ENCODE data around the gene MTIF2. TPM values are rescaled to one million over a fixed set of nuclear protein-coding genes. Genes with fewer than 3 reads are reported as not detected.
A peak's percentile ranks its signal among the peaks of the same experiment; 100 is the strongest.

The MTIF2 gene, protein sequence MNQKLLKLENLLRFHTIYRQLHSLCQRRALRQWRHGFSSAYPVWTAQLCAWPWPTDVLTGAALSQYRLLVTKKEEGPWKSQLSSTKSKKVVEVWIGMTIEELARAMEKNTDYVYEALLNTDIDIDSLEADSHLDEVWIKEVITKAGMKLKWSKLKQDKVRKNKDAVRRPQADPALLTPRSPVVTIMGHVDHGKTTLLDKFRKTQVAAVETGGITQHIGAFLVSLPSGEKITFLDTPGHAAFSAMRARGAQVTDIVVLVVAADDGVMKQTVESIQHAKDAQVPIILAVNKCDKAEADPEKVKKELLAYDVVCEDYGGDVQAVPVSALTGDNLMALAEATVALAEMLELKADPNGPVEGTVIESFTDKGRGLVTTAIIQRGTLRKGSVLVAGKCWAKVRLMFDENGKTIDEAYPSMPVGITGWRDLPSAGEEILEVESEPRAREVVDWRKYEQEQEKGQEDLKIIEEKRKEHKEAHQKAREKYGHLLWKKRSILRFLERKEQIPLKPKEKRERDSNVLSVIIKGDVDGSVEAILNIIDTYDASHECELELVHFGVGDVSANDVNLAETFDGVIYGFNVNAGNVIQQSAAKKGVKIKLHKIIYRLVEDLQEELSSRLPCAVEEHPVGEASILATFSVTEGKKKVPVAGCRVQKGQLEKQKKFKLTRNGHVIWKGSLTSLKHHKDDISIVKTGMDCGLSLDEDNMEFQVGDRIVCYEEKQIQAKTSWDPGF
- 40.3 TPM for polyA plus RNA-seq (2013)

DNA sequence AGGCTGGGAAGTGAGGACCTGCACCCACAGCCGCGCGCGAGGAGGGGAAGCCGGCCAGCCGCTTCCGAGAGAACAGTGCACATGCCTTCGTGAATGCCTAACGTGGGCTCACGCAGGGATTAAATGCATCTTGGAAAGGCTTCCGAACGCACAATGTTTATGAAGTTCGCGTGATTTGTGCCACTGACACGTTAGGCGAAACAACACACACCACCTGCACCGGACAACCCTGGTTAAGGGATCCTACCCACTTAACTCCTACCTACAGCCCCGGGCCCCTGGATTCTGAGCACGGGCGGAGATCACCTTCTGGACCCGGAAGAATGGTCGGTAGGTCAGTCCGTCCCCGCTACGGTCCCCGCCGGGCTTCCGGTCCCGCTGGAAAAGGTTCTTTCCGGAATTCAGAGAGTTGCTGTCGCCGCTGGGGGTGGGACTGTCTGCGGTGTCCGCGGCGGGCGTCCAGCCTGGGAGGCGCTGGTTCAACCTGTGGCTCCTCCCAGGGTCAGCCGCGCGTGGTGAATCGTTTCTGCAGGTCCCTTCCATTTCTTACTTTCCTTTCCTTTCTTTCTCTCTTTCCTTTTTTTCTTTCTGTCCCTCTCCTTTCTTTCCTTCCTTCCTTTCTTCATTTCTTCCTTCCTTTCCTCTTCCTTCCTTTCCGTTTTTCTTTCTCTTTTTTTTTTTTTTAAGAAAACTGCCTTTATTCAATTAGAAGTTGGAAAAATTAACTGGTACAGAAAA is at the start of gene MTIF2:
Gene MTIF2 (minus strand): TSS at position 325 of the 738 bp plus-strand sequence. CDS start 5,373 bp downstream, outside the sequence.
- Histone ChIP-seq H3K4me3 (ENCODE audit: control insufficient read depth in 1 of 7, extremely low read depth in 1 of 7, insufficient read depth in 4 of 7, low read depth in 2 of 7, low read length in 6 of 7) (peak within 1 kb of the TSS; percentile 72 to 99 (median 88)), H3K27me3 (replicated peaks in 2 of 5; ENCODE audit: control insufficient read depth in 4 of 5, insufficient read depth in 5 of 5, low read length in 4 of 5) (no peaks in the 10 kb centered on the region), H3K27ac (ENCODE audit: insufficient read depth in 1 of 2, low read depth in 1 of 2, low read length in 2 of 2, poor library complexity in 1 of 2, severe bottlenecking in 2 of 2) (peak within 1 kb of the TSS; percentile 64 to 84), H3K36me3 (ENCODE audit: control insufficient read depth in 4 of 4, insufficient read depth in 4 of 4, low read length in 3 of 4) (peaks cover 0 to 9% (median 7%) of the 10 kb centered on the region in 4 experiments), H3K9me3 (ENCODE audit: control extremely low read depth in 1 of 5, control insufficient read depth in 4 of 5, insufficient read depth in 2 of 5, low read depth in 1 of 5, low read length in 4 of 5) (no peaks in the 10 kb centered on the region), H3K4me1 (ENCODE audit: control extremely low read depth in 1 of 4, control insufficient read depth in 4 of 4, insufficient read depth in 4 of 4, low read length in 3 of 4) (peaks cover 4 to 16% (median 14%) of the 10 kb centered on the region in 4 experiments)
- under 1% methylated on average over 42 of the region's 43 CpGs for WGBS (ENCODE audit: insufficient coverage)
- DNase-seq: peak; percentile 89 to 90 (median 89)
- POLR2A ChIA-PET: no interaction called here
- CTCF ChIA-PET: interaction anchor here (0.5 to 1.4 kb wide), 5 partner anchors 9 to 151 kb away, joined by 3 to 5 read pairs (median 4); no protein-coding TSS in a partner anchor

DNA sequence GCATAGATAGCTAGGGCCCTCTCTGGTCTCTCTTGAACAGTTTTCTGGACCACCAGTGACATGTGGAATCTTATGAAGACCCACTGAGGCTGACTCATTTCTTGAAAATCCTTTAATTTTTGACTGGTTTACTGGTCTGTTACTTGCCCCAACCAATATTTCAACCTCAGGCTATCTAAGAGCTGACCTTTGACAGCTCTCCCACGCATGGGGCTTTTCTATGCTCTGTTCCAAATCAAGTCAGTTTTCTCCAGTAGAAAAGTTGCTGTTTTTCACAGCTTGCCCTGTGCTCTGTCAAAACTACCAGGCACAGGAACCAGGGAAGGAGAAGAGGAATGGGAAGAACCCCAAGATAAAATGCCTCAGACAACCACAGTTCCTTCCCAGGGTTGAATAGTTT is 46.0 kb upstream of the MTIF2 start:
- 100% methylated on average over 1 of the region's 1 CpG for WGBS (ENCODE audit: insufficient coverage)
- ChIA-PET POLR2A (interaction anchor here (1.3 kb wide), 1 partner anchor 10 kb away, joined by 3 read pairs; no protein-coding TSS in a partner anchor), CTCF (interaction anchor here (0.8 kb wide), 1 partner anchor 22 kb away, joined by 3 read pairs; no protein-coding TSS in a partner anchor)
- Histone ChIP-seq H3K4me1 (ENCODE audit: control extremely low read depth in 1 of 4, control insufficient read depth in 4 of 4, insufficient read depth in 4 of 4, low read length in 3 of 4) (peaks cover 0 to 3% (median 1%) of the 10 kb centered on the region in 4 experiments), H3K27me3 (replicated peaks in 2 of 5; ENCODE audit: control insufficient read depth in 4 of 5, insufficient read depth in 5 of 5, low read length in 4 of 5) (no peaks in the 10 kb centered on the region), H3K36me3 (ENCODE audit: control insufficient read depth in 4 of 4, insufficient read depth in 4 of 4, low read length in 3 of 4) (peaks cover 28 to 71% (median 50%) of the 10 kb centered on the region in 4 experiments), H3K27ac (ENCODE audit: insufficient read depth in 1 of 2, low read depth in 1 of 2, low read length in 2 of 2, poor library complexity in 1 of 2, severe bottlenecking in 2 of 2) (no peak overlapping the region), H3K9me3 (ENCODE audit: control extremely low read depth in 1 of 5, control insufficient read depth in 4 of 5, insufficient read depth in 2 of 5, low read depth in 1 of 5, low read length in 4 of 5) (no peaks in the 10 kb centered on the region), H3K4me3 (ENCODE audit: control insufficient read depth in 1 of 7, extremely low read depth in 1 of 7, insufficient read depth in 4 of 7, low read depth in 2 of 7, low read length in 6 of 7) (no peak overlapping the region)
- no peak for DNase-seq

DNA sequence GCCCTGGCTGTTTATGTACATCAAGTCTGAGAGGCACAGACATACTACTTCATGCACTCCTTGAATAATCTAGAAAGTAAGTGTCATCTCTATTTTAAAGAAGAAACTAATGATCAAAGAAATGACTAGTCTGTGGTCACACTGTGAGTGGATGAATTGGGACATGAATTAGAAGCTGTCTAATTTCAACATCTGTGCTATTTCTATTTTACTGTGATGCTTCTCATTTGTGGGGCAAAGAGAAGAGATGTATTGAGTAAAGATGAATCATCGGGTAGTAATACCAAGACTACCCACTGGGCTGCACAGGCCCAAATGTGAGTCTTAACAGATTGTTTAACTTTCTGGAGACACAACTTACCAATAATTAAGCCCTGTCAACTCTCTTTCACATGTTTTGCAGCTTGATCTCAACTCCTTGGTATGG is 42.4 kb upstream of the MTIF2 start:
- Histone ChIP-seq H3K27ac (ENCODE audit: insufficient read depth in 1 of 2, low read depth in 1 of 2, low read length in 2 of 2, poor library complexity in 1 of 2, severe bottlenecking in 2 of 2) (no peak overlapping the region), H3K27me3 (replicated peaks in 2 of 5; ENCODE audit: control insufficient read depth in 4 of 5, insufficient read depth in 5 of 5, low read length in 4 of 5) (no peaks in the 10 kb centered on the region), H3K4me3 (ENCODE audit: control insufficient read depth in 1 of 7, extremely low read depth in 1 of 7, insufficient read depth in 4 of 7, low read depth in 2 of 7, low read length in 6 of 7) (no peak overlapping the region), H3K9me3 (ENCODE audit: control extremely low read depth in 1 of 5, control insufficient read depth in 4 of 5, insufficient read depth in 2 of 5, low read depth in 1 of 5, low read length in 4 of 5) (no peaks in the 10 kb centered on the region), H3K36me3 (ENCODE audit: control insufficient read depth in 4 of 4, insufficient read depth in 4 of 4, low read length in 3 of 4) (peaks cover 22 to 63% (median 48%) of the 10 kb centered on the region in 4 experiments), H3K4me1 (ENCODE audit: control extremely low read depth in 1 of 4, control insufficient read depth in 4 of 4, insufficient read depth in 4 of 4, low read length in 3 of 4) (peaks cover 0 to 7% (median 1%) of the 10 kb centered on the region in 4 experiments)
- DNase-seq: peak; percentile 4 to 32 (median 31)
- CTCF ChIA-PET: interaction anchor here (1.2 kb wide), 1 partner anchor 12 kb away, joined by 3 read pairs; no protein-coding TSS in a partner anchor
- WGBS (ENCODE audit: insufficient coverage): 100% methylated on average over 1 of the region's 1 CpG
- POLR2A ChIA-PET: no interaction called here

DNA sequence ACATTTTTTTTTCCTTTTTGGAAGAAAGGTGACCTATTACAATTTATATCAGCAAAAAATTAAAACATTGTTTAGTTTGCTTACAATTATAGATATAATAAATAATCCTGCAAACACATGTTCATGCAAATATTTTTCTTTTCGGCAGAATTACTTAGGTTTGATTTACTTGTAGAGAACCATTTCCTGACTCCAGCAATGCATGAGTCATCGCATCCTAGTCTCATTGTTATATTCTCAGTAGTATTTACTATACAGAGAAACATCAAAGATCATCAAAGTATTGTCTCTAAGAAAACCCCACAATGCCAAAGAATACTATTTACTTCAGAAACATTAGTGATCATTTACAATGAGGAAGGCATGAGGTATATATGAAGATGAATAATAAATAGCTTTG is 40.4 kb upstream of the MTIF2 start:
- WGBS (ENCODE audit: insufficient coverage): no CpG with 5 or more reads among the region's 2 CpGs
- no peaks in the 10 kb centered on the region for H3K9me3 ChIP-seq (ENCODE audit: control extremely low read depth in 1 of 5, control insufficient read depth in 4 of 5, insufficient read depth in 2 of 5, low read depth in 1 of 5, low read length in 4 of 5)
- no peak overlapping the region for H3K27ac ChIP-seq (ENCODE audit: insufficient read depth in 1 of 2, low read depth in 1 of 2, low read length in 2 of 2, poor library complexity in 1 of 2, severe bottlenecking in 2 of 2)
- peak; percentile 6 to 65 (median 52) for DNase-seq
- no peak overlapping the region for H3K4me3 ChIP-seq (ENCODE audit: control insufficient read depth in 1 of 7, extremely low read depth in 1 of 7, insufficient read depth in 4 of 7, low read depth in 2 of 7, low read length in 6 of 7)
- POLR2A ChIA-PET: no interaction called here
- H3K4me1 ChIP-seq (ENCODE audit: control extremely low read depth in 1 of 4, control insufficient read depth in 4 of 4, insufficient read depth in 4 of 4, low read length in 3 of 4): peaks cover 0 to 7% (median 1%) of the 10 kb centered on the region in 4 experiments
- H3K27me3 ChIP-seq (replicated peaks in 2 of 5; ENCODE audit: control insufficient read depth in 4 of 5, insufficient read depth in 5 of 5, low read length in 4 of 5): no peaks in the 10 kb centered on the region
- CTCF ChIA-PET: no interaction called here
- peaks cover 16 to 57% (median 39%) of the 10 kb centered on the region in 4 experiments for H3K36me3 ChIP-seq (ENCODE audit: control insufficient read depth in 4 of 4, insufficient read depth in 4 of 4, low read length in 3 of 4)

DNA sequence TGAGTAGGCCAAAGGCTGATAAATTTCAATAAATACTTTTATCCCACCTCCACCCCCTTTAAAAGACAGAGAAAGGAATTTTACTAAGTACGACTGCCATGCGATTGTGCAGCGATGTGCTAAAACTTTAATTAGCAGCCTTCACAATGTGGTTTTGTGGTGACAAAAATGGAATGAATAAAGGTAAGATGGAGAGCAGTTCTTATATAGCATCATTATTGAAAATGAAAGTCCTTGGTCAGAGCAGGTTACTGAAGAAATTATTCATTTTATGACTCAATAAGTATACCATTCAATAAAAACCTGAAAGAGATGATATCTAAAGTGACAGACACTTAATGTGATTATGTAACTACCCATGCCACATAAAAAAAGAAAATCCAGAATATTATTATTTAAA is 33.2 kb upstream of the MTIF2 start:
- Histone ChIP-seq H3K4me1 (ENCODE audit: control extremely low read depth in 1 of 4, control insufficient read depth in 4 of 4, insufficient read depth in 4 of 4, low read length in 3 of 4) (no peaks in the 10 kb centered on the region), H3K27ac (ENCODE audit: insufficient read depth in 1 of 2, low read depth in 1 of 2, low read length in 2 of 2, poor library complexity in 1 of 2, severe bottlenecking in 2 of 2) (no peak overlapping the region), H3K9me3 (ENCODE audit: control extremely low read depth in 1 of 5, control insufficient read depth in 4 of 5, insufficient read depth in 2 of 5, low read depth in 1 of 5, low read length in 4 of 5) (no peaks in the 10 kb centered on the region), H3K27me3 (replicated peaks in 2 of 5; ENCODE audit: control insufficient read depth in 4 of 5, insufficient read depth in 5 of 5, low read length in 4 of 5) (no peaks in the 10 kb centered on the region), H3K36me3 (ENCODE audit: control insufficient read depth in 4 of 4, insufficient read depth in 4 of 4, low read length in 3 of 4) (peaks cover 7 to 43% (median 31%) of the 10 kb centered on the region in 4 experiments), H3K4me3 (ENCODE audit: control insufficient read depth in 1 of 7, extremely low read depth in 1 of 7, insufficient read depth in 4 of 7, low read depth in 2 of 7, low read length in 6 of 7) (no peak overlapping the region)
- no CpG with 5 or more reads among the region's 3 CpGs for WGBS (ENCODE audit: insufficient coverage)
- DNase-seq: no peak
- CTCF ChIA-PET: interaction anchor here (1.0 kb wide), 1 partner anchor 18 kb away, joined by 3 read pairs; no protein-coding TSS in a partner anchor
- POLR2A ChIA-PET: no interaction called here

DNA sequence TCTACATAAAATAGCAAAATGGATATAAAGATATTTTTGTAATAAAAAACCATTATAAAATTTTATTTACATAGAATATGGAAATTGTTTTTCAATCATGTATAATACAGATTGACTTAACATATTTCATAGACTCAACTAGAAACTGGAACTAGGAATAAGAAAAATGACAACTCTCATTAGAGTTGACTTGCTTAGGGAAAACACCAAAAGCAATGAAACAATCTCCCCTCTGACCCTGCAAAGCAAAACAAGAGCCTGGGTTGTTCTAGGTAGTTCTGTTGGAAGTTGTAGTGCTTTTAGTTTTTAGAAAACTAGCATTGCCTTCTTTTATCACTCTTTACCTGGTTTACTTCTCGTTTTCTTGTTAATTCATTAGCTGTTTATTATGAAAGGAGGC is 32.2 kb upstream of the MTIF2 start:
- no peaks in the 10 kb centered on the region for H3K9me3 ChIP-seq (ENCODE audit: control extremely low read depth in 1 of 5, control insufficient read depth in 4 of 5, insufficient read depth in 2 of 5, low read depth in 1 of 5, low read length in 4 of 5)
- no peaks in the 10 kb centered on the region for H3K27me3 ChIP-seq (replicated peaks in 2 of 5; ENCODE audit: control insufficient read depth in 4 of 5, insufficient read depth in 5 of 5, low read length in 4 of 5)
- CTCF ChIA-PET: interaction anchor here (1.0 kb wide), 1 partner anchor 17 kb away, joined by 3 read pairs; no protein-coding TSS in a partner anchor
- POLR2A ChIA-PET: no interaction called here
- no peak overlapping the region for H3K27ac ChIP-seq (ENCODE audit: insufficient read depth in 1 of 2, low read depth in 1 of 2, low read length in 2 of 2, poor library complexity in 1 of 2, severe bottlenecking in 2 of 2)
- H3K4me1 ChIP-seq (ENCODE audit: control extremely low read depth in 1 of 4, control insufficient read depth in 4 of 4, insufficient read depth in 4 of 4, low read length in 3 of 4): no peaks in the 10 kb centered on the region
- no CpG with 5 or more reads among the region's 1 CpG for WGBS (ENCODE audit: insufficient coverage)
- no peak for DNase-seq
- H3K36me3 ChIP-seq (ENCODE audit: control insufficient read depth in 4 of 4, insufficient read depth in 4 of 4, low read length in 3 of 4): peaks cover 7 to 44% (median 30%) of the 10 kb centered on the region in 4 experiments
- no peak overlapping the region for H3K4me3 ChIP-seq (ENCODE audit: control insufficient read depth in 1 of 7, extremely low read depth in 1 of 7, insufficient read depth in 4 of 7, low read depth in 2 of 7, low read length in 6 of 7)
